SK-N-SH treated with all-trans-retinoic acid at 6 μM for 48 hours (cell line): ENCODE data around the gene EPN3.

Experiments used
- ARNTL ChIP-seq: fragments of 450-650 bp; formaldehyde crosslinking; IDR thresholded peaks from 2 replicates; pipeline ENCODE4 v1.5.0; 2020; ENCODE audit warnings: low read depth, mild to moderate bottlenecking, moderate library complexity, borderline replicate concordance
- CREB5 ChIP-seq: fragments of 250-450 bp; sonication (Bioruptor Pico); IDR thresholded peaks from 2 replicates; pipeline ENCODE4 v1.5.1; 2020; ENCODE audit warnings: low read depth, mild to moderate bottlenecking, moderate library complexity
- CSDC2 ChIP-seq: fragments of 250-450 bp; sonication (Bioruptor Pico); IDR thresholded peaks from 2 replicates; pipeline ENCODE4 v1.5.0; 2020; ENCODE audit warnings: mild to moderate bottlenecking, moderate library complexity
- CSRNP3 ChIP-seq: fragments of 250-450 bp; sonication (Bioruptor Pico); IDR thresholded peaks from 2 replicates; pipeline ENCODE4 v1.5.1; 2021; ENCODE audit warnings: mild to moderate bottlenecking, moderate library complexity
- ESRRG ChIP-seq: fragments of 250-450 bp; sonication (Bioruptor Pico); IDR thresholded peaks from 2 replicates; pipeline ENCODE4 v1.6.1; 2021; ENCODE audit warnings: mild to moderate bottlenecking
- GLIS3 ChIP-seq: fragments of 250-450 bp; sonication (Bioruptor Pico); IDR thresholded peaks from 2 replicates; pipeline ENCODE4 v1.5.0; 2020; ENCODE audit warnings: mild to moderate bottlenecking, moderate library complexity
- PATZ1 ChIP-seq: fragments of 250-450 bp; sonication (Bioruptor Pico); IDR thresholded peaks from 2 replicates; pipeline ENCODE4 v1.8.0; 2020; ENCODE audit warnings: mild to moderate bottlenecking, moderate library complexity, borderline replicate concordance
- RARB ChIP-seq: fragments of 250-450 bp; sonication (Bioruptor Pico); IDR thresholded peaks from 2 replicates; pipeline ENCODE4 v1.8.0; 2021; ENCODE audit warnings: mild to moderate bottlenecking, moderate library complexity
- SNAI2 ChIP-seq: fragments of 250-450 bp; sonication (Bioruptor Pico); IDR thresholded peaks from 2 replicates; pipeline ENCODE4 v1.5.0; 2020; ENCODE audit warnings: mild to moderate bottlenecking, moderate library complexity
- TSHZ2 ChIP-seq: fragments of 250-450 bp; sonication (Bioruptor Pico); IDR thresholded peaks from 2 replicates; pipeline ENCODE4 v1.5.0; 2020; ENCODE audit warnings: mild to moderate bottlenecking, moderate library complexity
- ZC3H10 ChIP-seq: fragments of 250-450 bp; sonication (Bioruptor Pico); IDR thresholded peaks from 2 replicates; pipeline ENCODE4 v1.5.1; 2021; ENCODE audit warnings: mild to moderate bottlenecking, moderate library complexity
- ZFP30 ChIP-seq: fragments of 450-650 bp; formaldehyde crosslinking; IDR thresholded peaks from 2 replicates; pipeline ENCODE4 v1.5.0; 2022; ENCODE audit warnings: mild to moderate bottlenecking, moderate library complexity
- ZNF565 ChIP-seq: fragments of 450-650 bp; formaldehyde crosslinking; conservative IDR thresholded peaks from 2 replicates; pipeline ENCODE4 v1.5.0; 2020; ENCODE audit warnings: low read depth, mild to moderate bottlenecking, moderate library complexity

- TF ChIP-seq PATZ1 (CRISPR knock-in tag) (no peak), ESRRG (no peak), CSRNP3 (CRISPR knock-in tag) (no peak), ZFP30 (CRISPR knock-in tag) (no peak), GLIS3 (CRISPR knock-in tag) (no peak), ZNF565 (CRISPR knock-in tag) (no peak), ARNTL (no peak), ZC3H10 (CRISPR knock-in tag) (no peak), CSDC2 (no peak), SNAI2 (CRISPR knock-in tag) (no peak), CREB5 (CRISPR knock-in tag) (no peak), RARB (CRISPR knock-in tag) (no peak), TSHZ2 (no peak)
Measured at GRCh38 chr17:50564916-50565315, 32.4 kb downstream of the EPN3 start.
